ENCODE results near the gene TBCD. TPM values are rescaled to one million over a fixed set of nuclear protein-coding genes. Genes with fewer than 3 reads are reported as not detected.

The TBCD gene
- polyA plus RNA-seq, 3 donors = 68.4 to 88.6 (median 83.1) TPM

DNA sequence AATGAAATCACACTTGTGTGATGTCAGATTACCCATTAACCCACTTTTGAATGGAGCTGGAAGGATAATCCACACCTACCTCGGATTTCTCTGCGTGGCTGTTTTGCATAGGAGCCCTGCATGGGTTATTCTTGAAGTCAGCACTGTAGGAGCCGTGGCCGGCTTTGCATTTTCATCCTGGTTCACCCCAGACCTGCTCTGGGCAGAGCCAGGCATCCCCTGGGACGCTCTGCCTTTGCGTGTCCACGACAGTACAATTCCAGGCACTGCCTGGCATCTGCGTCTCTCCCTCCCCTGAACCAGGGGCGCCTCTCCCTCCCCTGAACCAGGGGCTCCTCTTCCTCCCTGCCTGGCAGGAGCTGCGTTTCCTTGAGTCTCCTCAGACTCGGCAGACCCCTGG lies 117.7 kb downstream of the TBCD start:
- DNase-seq = no peak

DNA sequence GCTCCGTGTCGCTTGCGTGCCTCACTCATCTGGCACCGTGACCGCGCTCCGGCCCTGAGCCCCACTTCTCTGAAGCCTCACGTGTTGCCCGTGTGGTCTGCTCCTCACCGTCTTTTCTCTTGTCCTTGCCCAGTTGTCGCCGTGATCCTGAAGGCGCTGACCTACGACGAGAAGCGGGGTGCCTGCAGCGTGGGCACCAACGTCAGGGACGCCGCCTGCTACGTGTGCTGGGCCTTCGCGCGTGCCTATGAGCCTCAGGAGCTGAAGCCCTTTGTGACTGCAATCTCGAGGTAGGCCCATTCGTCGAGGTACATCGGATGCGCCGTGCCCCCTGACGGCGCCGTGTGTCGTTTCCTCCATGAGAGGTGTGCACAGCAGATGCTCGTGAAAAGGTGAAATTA lies 118.2 kb downstream of the TBCD start:
- no peak for DNase-seq

DNA sequence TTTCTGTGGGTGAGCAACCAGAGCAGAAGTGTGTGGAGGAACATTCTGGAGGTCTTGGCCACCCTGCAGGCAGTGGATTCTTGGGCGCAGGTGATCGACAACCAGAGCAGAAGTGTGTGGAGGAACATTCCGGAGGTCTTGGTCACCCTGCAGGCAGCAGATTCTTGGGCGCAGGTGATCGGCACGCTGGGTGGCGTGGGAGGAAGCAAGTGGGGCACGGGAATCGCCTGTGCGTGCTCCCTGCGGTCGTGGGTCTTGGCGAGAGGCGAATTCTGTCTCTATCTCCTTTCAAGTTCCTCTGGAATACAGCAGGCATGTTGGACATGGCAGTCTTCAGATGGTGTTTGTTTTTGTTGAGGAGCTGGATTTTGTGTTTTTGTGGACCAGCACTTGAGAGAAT lies 118.7 kb downstream of the TBCD start:
- DNase-seq = no peak

DNA sequence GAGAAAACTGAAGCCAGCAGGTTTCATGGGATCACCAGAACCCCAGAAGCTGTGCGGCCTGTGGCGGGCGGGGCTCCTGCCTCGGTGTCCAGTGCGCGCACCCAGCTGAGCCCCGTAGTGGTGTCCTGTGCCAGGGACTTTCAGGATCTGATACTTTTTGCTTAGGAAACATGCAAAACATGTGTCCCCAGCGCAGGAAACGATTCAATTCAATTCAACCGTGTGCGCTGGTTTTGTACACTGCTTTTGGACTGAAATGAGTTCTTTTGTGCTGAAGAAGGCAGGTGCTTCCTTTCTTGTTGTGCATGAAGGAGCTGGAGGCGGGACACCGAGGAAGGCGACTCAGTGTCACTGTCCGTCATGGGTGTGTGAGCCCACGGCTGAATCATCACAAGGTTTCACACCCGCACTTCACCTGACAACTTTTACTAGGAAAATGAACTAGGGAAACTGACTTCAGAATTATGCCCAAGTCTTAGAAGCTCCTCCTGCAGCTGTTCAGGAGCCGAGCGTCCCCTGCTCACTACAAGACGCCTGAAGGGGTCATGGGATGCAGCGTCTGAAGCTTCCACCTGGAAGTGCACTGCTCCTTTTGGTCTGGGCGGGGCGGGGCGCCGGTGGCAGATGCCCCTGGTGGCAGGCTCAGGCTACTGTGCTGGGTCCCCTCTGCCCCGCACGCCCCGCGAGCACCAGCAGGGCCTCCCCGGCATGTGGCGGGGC lies 119.4 kb downstream of the TBCD start:
- no peak for DNase-seq

DNA sequence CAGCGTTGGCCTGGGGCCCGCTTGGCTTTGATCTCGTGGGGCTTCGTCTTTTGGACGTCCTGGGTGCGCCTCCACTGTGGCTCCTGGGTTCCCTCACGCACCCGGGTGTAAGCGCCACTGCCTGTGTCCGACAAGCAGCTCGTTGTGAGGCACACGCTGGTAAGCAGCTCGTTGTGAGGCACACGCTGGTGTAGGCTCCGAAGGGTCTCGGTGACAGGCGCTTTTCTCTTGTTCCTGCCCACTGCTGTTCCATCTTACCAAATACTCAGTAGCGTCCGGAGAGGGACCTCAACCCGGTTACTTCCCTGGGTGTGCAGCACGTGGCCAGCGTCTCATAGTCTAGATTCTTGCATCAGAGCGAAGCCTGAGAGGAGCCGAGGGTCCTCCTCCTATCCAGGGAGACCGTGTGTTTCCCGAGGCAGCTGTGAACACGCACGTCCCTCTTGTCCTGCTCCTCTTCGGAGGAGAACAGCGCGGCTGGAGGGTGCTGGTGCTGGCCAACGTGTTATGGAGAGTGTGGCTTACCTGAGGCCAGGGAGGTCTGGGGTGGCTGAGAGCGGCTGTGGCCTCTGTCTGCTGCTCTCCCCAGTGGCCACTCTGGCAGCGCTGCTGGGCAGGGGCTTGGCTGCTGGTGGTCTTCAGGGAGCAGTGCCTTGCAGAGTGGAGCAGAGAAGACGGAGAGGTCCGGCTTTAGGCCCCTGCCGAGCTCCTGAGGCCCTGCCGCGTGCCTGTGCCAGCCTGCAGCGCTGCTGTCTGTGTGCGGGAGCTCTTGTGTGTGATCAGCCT lies 120.1 kb downstream of the TBCD start:
- DNase-seq = no peak

DNA sequence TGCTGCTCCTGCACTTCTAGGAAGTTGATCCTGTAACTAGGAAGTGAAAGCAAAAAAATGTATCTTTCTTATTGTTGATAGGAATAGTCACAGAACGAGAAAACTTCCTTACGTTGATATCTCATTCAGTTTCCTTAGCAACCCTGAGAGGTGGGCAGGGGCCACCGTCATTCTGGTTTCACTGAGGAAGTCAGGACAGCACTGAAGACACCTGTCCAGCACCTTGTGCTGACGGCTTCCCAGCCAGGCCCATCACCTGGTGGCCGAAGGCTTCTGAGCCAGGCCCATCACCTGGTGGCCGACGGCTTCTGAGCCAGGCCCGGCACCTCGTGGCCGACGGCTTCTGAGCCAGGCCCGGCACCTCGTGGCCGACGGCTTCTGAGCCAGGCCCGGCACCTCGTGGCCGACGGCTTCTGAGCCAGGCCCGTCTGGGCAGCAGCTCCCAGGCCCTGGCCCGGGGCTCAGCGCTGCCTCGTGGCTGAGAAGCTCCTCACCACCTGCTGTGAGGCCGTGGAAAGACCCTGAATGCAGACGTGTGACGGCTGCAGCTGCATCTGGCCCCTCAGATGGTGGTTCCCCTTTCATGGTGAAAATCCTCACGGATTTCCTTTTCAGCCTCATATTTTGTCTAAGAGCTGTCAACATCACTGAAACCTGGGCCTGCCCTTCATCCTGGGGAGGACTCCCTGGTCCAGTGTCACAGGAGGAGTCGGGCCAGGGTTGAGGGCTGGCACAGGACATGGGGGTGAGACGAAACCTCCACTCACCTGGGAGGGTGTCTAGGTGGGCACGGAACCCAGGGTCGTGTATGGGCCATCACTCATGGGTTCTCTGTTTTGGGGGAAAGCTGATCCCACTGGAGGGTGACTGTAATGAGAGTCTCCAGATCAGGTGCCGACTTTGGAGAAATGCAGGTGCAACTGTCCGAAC lies 121.0 kb downstream of the TBCD start:
- no peak for DNase-seq

DNA sequence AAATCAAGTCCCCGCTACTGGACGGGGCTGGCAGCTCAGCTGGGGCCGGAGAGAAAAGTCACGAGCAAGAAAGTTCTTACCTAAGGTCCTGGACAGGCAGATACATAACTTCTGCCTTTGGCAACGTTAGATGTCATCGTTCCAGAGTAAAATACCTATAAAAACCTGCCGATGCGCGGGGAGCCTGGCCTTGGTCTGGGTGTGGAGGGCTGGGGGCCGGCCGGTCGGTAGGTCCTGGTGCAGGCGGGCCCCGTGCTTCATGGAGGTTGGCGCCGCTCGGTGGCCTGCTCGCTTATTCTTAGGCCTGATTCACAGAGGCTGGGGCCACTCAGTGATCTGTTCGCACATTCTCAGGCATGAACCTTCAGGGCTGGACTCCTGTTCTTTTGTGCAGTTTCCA lies 121.7 kb downstream of the TBCD start:
- no peak for DNase-seq

DNA sequence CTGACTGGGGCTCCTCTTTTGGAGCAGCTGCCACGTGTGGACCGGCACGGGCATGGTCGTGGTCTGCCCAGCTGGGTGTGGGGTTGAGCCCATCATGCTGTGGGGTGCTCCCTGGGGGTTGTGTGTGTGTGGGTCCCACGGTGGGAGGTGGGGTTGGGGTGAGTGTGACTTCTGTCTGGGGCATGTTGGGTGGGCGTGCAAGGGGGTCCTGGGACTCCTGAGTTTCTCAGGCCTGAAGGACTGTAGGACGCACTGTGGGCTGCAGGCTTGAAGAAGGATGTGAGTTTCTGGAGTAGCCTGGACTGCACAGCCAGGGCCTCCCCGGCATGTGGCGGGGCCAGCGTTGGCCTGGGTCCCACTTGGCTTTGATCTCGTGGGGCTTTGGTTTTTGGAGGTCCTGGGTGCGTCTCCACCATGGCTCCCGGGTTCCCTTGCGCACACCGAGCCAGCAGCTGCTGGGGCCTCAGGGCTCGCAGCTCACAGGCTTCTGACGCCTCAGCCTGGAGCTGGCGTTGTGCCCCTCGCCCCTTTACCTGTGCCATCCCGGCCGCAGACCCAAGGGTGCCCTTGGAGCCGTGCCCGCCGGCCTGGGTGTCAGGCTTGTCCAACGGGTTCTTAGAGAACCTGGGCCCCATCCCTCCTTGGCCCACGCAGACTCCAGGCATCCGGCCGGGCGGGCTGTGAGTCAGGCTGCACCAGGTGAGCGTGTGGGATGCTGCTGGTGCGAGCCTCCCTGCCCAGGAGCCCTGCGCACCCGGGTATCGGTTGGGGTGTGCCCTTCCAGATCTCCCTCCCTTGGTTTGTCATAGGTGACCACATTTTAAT lies 122.4 kb downstream of the TBCD start:
- DNase-seq = no peak

DNA sequence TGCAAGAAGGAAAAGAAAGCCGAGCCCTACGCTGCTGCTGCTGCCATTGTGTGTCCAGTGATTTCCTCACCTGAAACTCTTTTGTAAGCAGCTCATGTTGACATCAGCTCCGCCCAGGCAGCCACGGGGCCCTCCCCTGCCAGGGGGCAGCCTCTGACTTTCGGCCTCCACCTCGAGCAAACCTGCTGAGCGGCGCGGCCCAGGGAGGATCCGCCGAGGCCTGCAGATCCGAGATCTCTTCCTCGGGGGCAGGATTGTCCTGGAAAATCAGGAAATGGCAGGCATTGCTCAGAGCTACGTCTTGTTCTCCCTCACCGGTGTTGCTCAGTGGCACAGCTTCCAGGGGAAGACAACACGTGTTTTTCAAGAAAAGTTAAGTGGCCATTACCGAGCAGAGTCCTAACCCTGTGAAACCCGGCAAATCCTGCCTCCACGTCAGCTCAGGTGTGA lies 123.6 kb downstream of the TBCD start:
- no peak for DNase-seq

DNA sequence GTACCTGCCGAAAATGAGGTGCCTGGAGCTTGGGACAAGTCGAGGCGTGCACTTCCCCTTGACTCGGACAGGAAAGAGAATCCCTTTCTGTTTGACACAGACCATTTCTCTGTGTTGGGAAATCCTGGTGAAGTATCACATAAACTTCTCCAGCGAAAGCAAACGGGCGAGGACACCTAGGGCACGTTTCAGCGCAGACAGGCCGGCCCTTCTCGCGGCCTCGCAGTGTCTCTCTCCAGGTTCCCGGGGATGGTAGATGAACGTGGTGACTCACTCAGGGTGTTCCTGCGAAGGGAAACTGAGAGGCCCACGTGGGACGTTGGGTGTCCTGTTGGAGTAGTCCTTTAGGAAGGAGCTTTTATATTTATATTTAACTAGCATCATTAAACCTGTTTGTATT lies 124.3 kb downstream of the TBCD start:
- DNase-seq = no peak

DNA sequence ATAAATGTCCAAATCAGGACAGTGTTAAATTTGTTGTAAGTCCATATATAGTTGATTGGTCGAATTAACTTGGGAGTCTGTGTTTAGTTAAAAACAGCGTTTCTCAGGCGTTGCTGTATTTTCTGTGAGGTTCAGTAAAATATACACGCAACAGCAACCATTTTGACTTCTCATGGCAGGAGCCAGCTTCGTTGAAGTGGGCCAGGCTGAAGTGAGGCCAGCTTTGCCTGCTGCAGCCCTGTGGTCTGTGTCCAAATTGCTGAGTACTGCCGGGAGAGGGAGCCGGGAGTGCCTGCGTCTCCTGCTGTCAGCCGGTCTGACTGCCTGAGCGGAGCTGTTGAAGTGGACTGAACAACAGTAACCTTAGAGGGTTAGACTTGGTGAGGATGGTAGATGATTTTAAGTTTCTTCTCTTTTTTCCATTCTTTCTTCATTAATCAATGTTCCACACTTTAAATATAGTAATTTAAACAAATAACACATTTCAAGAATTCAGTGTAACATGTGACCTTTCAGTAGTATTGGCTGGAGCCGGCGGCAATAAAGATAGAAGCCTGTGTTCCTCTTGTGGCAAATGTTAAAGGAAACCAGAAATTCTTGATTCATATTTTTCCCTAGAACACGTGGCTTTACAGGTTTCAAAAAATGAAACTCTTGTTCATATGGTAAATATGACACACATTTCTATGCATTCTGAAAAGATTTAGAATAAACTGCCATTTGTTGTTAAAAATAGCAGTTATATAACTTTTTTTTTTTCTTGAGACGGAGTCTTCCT lies 124.9 kb downstream of the TBCD start:
- no peak for DNase-seq

DNA sequence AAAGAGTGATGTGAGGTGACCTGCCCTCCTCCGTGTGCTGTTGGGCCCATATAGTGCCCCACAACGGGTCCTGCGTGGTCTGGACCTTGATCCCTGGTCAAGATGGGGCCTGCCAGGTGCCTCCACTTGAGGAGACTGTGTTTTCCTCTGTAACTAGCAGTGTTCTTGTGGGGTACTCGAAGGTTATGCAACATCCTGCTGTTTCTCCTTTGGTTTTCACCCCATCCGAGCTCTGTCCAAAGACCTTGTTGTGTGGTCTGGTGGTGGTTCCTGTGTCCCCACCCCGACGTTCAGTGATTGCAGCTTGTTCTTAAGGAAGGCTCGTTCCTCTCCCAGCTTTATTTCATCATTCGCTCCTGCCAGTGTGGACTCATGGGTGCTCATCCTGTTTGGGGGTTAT lies 126.7 kb downstream of the TBCD start:
- DNase-seq = no peak

DNA sequence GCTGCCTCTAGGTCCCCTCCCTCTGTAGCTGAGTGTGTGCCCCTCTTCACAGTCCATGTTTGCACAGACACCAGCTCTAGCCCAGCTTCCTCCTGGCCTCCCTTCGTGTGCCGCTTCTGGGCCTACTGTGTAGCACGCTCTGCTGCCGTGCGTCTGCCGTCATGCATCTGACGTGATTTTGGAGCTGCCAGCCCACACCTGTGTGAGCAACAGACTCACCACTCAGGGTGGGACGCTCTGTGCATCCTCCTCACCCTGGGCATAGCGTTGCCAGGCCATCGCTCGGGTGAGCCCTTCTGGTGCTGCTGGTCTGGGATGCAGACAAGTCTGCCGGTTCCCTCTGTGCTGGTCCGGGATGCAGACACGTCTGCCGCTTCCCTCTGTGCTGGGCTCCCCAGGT lies 127.4 kb downstream of the TBCD start:
- no peak for DNase-seq

DNA sequence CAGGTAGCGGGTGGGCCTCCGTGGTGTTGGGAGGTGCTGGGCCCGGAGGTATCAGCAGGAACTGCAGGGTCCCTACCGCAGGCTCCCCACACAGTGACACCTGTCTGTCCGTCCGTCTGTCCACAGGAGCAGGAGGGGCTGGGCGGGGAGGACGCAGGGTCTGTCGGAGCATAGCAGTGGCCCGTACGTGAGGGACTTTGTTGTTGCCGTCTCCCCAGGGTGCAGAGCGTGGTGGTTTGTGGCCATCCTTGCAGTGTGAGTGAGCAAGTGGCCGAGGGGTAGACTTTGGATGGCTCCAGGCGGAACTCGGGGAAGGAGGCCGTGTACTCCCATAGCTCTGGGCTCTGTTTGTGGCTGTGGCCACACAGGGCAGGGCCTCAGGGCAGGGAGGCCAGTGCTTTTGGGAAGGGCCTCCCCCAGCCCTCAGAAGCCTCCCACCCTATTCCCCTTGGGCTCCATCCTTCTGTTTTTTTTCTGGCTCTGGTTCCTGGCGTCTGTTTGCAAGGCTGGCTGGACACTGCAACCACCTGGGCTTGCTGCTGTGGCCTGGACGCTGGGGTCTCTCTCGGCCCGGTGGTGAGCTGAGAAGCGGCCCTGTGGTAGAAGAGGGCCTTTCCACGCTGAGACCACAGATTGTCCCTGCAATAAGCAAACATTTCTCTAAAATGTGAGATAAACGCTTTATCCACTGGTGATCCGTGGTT lies 128.9 kb downstream of the TBCD start:
- DNase-seq = no peak

DNA sequence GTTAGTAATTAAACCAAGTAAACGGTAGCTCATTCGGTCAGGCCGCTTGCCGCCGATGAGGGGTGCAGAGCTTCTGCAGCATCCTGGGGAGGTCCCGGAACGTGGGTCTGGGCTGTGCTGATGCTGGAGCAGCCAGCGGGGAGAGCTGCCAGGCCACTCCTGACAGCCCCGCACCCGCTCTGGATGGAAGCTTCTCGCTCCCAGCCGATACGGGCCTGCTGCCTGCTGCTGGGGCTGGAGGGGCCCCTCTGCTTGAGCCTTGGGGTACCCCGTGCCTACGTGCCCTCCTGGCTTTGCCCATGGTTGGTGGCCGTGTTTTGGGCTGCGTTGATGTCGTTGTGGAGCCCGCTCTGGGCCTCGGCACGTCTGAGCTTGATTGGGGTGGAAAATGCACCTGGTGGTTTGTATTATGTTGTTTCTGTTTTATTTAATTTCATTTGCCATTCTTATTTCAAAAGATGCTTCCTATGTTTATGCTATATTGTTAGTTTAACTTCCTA lies 129.5 kb downstream of the TBCD start:
- no peak for DNase-seq

DNA sequence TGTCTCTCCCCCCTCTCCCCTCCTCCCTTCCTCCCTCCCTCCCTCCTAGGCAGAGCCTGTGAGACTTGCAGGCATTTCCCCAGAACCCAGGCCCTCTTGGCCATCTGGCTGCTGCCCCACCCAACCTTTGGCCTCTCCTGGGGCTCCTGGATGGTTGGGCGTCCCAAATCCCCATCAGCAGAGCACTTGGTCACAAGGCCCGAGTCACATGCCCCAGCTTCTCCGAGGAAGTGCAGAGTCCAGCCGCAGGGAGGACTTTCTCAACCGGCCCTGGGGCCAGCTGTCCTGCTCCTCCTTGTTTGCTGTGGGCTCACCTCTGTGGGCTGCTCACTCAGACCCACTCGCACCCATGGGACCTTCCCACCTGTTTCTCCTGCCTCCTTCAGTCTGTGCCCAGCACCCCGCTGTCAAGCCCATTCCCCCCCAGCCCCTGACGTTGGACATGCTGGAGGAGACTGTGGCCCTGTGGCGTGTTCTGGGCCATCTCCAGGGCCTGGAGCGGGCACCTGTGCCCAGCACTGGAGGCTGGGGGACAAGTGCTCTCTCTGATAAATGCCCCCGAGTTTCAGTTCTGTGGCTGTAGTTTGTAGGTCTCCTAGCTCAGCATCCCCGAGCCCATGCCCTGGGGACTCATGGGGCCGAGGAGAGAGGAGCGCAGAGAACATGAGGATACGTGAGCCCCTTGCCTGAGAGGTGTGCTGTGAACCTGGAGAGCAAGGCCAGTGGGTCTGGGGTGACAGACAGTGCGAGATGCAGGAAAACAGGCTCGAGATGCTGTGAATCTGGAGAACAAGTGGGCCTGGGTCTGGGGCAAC lies 130.2 kb downstream of the TBCD start:
- DNase-seq = no peak

DNA sequence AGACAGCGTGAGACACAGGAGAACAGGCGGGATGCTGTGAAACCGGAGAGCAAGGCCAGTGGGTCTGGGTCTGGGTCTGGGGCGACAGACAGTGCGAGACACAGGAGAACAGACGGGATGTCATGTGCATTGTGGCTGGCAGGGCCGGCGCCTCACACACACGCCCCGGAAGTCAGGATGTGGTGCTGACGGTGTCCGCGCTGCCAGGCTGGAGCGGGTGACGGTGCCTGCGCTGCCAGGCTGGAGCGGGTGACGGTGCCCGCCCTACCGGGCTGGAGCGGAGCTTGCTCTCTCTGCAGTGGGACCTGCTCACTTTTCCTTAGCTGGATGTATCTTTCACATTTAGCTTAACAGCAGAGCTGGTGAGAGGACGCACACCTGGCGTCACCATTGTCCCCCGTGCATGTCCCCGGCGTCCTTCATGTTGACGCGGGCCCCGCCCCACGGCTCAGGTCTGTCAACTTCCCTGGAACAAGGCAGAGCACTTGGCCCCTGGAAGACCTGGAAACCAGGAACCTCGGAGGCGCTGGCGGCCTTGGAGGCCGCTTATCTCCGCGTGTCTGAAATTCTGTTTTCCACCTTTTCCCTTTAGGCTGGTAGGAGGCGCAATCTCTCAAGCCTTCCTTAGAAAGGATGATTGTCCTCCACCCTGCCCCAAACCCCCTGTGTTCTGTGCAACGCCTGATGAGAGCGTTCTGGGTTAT lies 131.0 kb downstream of the TBCD start:
- no peak for DNase-seq

DNA sequence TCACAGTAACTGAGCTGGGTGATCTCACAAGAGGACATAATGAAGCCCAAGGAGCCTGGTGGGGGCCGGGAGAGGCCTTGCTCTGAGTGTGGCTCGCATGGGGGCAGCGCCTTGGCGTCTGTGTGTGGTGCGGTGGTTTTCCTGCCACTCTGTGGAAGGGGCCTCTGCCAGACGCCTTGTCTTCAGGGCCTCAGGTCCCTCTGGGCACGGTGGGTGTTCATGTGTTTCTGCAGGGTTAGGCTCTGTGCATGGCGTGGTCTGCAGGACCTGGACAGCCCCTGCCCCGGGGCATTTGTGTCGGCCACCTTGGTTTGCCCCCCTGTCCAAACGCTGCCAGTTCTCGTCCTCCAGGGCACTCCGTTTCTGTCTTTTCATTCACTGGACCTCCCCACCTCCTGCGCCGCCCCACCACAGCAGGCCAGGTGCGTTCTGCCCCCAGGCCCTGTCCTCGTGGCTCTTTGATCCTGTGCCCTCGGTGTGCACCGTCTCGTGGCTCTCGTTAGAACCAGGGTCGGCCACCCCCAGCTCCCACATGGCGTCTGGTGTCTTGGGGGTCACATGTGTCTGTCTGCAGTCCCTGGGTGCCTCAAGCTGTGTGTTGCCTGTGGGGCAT lies 131.7 kb downstream of the TBCD start:
- no peak for DNase-seq
